GM12891 (cell line): ENCODE data around the gene SIN3B. TPM values are rescaled to one million over a fixed set of nuclear protein-coding genes. Genes with fewer than 3 reads are reported as not detected.
A peak's percentile ranks its signal among the peaks of the same experiment; 100 is the strongest.

Experiments used
- DNase-seq: peaks from one replicate; pipeline ENCODE4 v3.0.0; 2011; ENCODE audit warnings: low spot score; ENCODE audit not compliant: insufficient read length
- FAIRE-seq: peaks from 2 replicates; lab custom pipeline; 2011; peaks lifted over from hg19 to GRCh38; lab: Jason Lieb, UNC
- PAX5 ChIP-seq: IDR thresholded peaks from 2 replicates; pipeline ENCODE4 v1.6.1; 2011; ENCODE audit warnings: low read length, moderate library complexity, mild to moderate bottlenecking; ENCODE audit not compliant: insufficient read depth, severe bottlenecking
- POLR2A ChIP-seq: IDR thresholded peaks from 2 replicates; pipeline ENCODE4 v1.6.1; 2011; ENCODE audit warnings: low read depth, low read length, control low read depth
- POLR2AphosphoS5 ChIP-seq: IDR thresholded peaks from 2 replicates; pipeline ENCODE4 v1.6.1; 2011; ENCODE audit warnings: low read depth, low read length, control low read depth
- POU2F2 ChIP-seq: IDR thresholded peaks from 2 replicates; pipeline ENCODE4 v1.6.1; 2011; ENCODE audit warnings: low read depth, mild to moderate bottlenecking, control low read depth, low read length, moderate library complexity
- SPI1 ChIP-seq: IDR thresholded peaks from 2 replicates; pipeline ENCODE4 v1.6.1; 2011; ENCODE audit warnings: low read depth, low read length, control low read depth
- TAF1 ChIP-seq: IDR thresholded peaks from 2 replicates; pipeline ENCODE4 v1.6.1; 2011; ENCODE audit warnings: low read depth, low read length, control low read depth
- polyA plus RNA-seq: library from polyadenylated mRNA; unstranded; fragments of >200 nt; gene quantifications from one replicate; pipeline ENCODE4 v1.2.1, GENCODE V29; 2012; ENCODE audit warnings: low read depth, missing spikeins, inconsistent platforms; ENCODE audit not compliant: missing spikeins

SIN3B gene
- 18.9 TPM for polyA plus RNA-seq

- TF ChIP-seq TAF1 = peak; percentile 46; the same call in 1 of the 2 replicates
- TF ChIP-seq POLR2A = no peak
- FAIRE-seq (peak; percentile 86), DNase-seq (peak; percentile 87)
Observed at GRCh38 chr19:16829010-16829821, at the start of gene SIN3B. TSS of gene SIN3B (plus strand) at chr19:16829398. CDS start at chr19:16829421, 23 bp downstream.

- DNase-seq (no peak), FAIRE-seq (peak; percentile 48)
- no peak for TF ChIP-seq POU2F2
- TF ChIP-seq TAF1 = no peak
- TF ChIP-seq PAX5 = no peak
- no peak for TF ChIP-seq SPI1
Observed at GRCh38 chr19:16779539-16780163, 49.5 kb upstream of the SIN3B start.

GRCh38 chr19:16782719-16783118, 46.5 kb upstream of the SIN3B start:
- FAIRE-seq (no peak), DNase-seq (no peak)
- TF ChIP-seq POLR2AphosphoS5 (no peak), POU2F2 (no peak), TAF1 (no peak), PAX5 (no peak), POLR2A (no peak), SPI1 (no peak)

GRCh38 chr19:16788479-16788878, 40.7 kb upstream of the SIN3B start:
- FAIRE-seq (no peak), DNase-seq (no peak)
- TF ChIP-seq POU2F2 (no peak), POLR2AphosphoS5 (no peak), TAF1 (no peak), POLR2A (no peak), SPI1 (no peak), PAX5 (no peak)

- TF ChIP-seq POLR2A (no peak), SPI1 (no peak), POU2F2 (no peak), POLR2AphosphoS5 (no peak), PAX5 (no peak), TAF1 (no peak)
- FAIRE-seq (no peak), DNase-seq (no peak)
Observed at GRCh38 chr19:16789238-16789637, 40.0 kb upstream of the SIN3B start.

DNA sequence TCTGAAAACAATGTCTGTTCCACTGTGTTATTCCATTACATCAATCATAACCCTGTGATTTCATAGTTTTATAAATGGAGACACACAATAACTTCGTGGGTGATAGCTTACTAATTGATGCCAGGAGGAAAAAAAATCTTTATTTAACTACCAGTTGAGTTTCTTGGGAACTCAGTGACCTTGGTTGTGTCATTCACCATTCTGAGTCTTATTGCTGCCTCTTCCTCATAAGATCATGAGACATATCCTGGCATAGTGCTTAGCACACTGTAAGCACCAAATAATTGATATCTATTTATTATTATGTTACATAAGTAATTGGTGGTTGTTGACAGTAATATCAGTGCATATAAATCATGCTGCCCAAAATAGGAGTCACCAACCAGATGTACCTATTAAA, 39.1 kb upstream of the SIN3B start:
- FAIRE-seq = no peak
- DNase-seq = no peak
- TF ChIP-seq TAF1 (no peak), POU2F2 (no peak), SPI1 (no peak), PAX5 (no peak), POLR2AphosphoS5 (no peak), POLR2A (no peak)

- no peak for FAIRE-seq
- no peak for TF ChIP-seq POU2F2
- TF ChIP-seq POLR2A = no peak
- no peak for TF ChIP-seq SPI1
- TF ChIP-seq PAX5 = no peak
Observed at GRCh38 chr19:16791942-16792341, 37.3 kb upstream of the SIN3B start.

GRCh38 chr19:16794456-16795441, 34.4 kb upstream of the SIN3B start:
- FAIRE-seq (no peak), DNase-seq (no peak)
- TF ChIP-seq PAX5 (no peak), POLR2AphosphoS5 (no peak), POU2F2 (no peak), POLR2A (no peak), SPI1 (no peak), TAF1 (no peak)

More at GRCh38 chr19:16791942-16792341, 37.3 kb upstream of the SIN3B start:
- DNase-seq = no peak

- TF ChIP-seq POU2F2 = no peak
- TF ChIP-seq POLR2AphosphoS5 = no peak
- TF ChIP-seq TAF1 = no peak
- no peak for TF ChIP-seq PAX5
- no peak for TF ChIP-seq SPI1
- no peak for TF ChIP-seq POLR2A
- DNase-seq = no peak
- no peak for FAIRE-seq
Observed at GRCh38 chr19:16795731-16796130, 33.5 kb upstream of the SIN3B start.
